ENCODE measurements around the gene BCL2L11.

Gene BCL2L11

GRCh38 chr2:111157071-111157661 is 36.5 kb downstream of the BCL2L11 start:
- Mint-ChIP-seq H3K4me3 (no peak overlapping the region), H3K9me3 (no peaks in the 10 kb centered on the region), H3K36me3 (ENCODE audit: low read depth) (peaks cover 85% of the 10 kb centered on the region), H3K4me1 (peaks cover 14% of the 10 kb centered on the region), H3K27ac (no peak overlapping the region), H3K27me3 (ENCODE audit: low read depth) (peaks cover 5% of the 10 kb centered on the region)
- TF ChIP-seq CTCF (IDR thresholded peaks at IDR 0.05; ENCODE audit: unreplicated experiment in 3 of 3) = no peak

GRCh38 chr2:111157798-111158197 is 37.1 kb downstream of the BCL2L11 start:
- Mint-ChIP-seq H3K4me1 (peaks cover 20% of the 10 kb centered on the region), H3K27me3 (ENCODE audit: low read depth) (peaks cover 5% of the 10 kb centered on the region), H3K4me3 (no peak overlapping the region), H3K36me3 (ENCODE audit: low read depth) (peaks cover 83% of the 10 kb centered on the region), H3K9me3 (no peaks in the 10 kb centered on the region), H3K27ac (no peak overlapping the region)
- no peak for TF ChIP-seq CTCF (IDR thresholded peaks at IDR 0.05; ENCODE audit: unreplicated experiment in 3 of 3)

GRCh38 chr2:111159641-111160040 is 38.9 kb downstream of the BCL2L11 start:
- TF ChIP-seq CTCF (IDR thresholded peaks at IDR 0.05; ENCODE audit: unreplicated experiment in 3 of 3) = no peak
- Mint-ChIP-seq H3K36me3 (ENCODE audit: low read depth) (peaks cover 79% of the 10 kb centered on the region), H3K9me3 (no peaks in the 10 kb centered on the region), H3K27ac (no peak overlapping the region), H3K4me3 (no peak overlapping the region), H3K4me1 (peaks cover 27% of the 10 kb centered on the region), H3K27me3 (ENCODE audit: low read depth) (peaks cover 5% of the 10 kb centered on the region)

GRCh38 chr2:111160758-111161157 is 40.0 kb downstream of the BCL2L11 start:
- peaks cover 78% of the 10 kb centered on the region for H3K36me3 Mint-ChIP-seq (ENCODE audit: low read depth)
- peaks cover 36% of the 10 kb centered on the region for H3K4me1 Mint-ChIP-seq
- TF ChIP-seq CTCF (IDR thresholded peaks at IDR 0.05; ENCODE audit: unreplicated experiment in 3 of 3) = no peak
- H3K27me3 Mint-ChIP-seq (ENCODE audit: low read depth) = no peaks in the 10 kb centered on the region
- H3K27ac Mint-ChIP-seq = no peak overlapping the region
- no peaks in the 10 kb centered on the region for H3K9me3 Mint-ChIP-seq
- H3K4me3 Mint-ChIP-seq = no peak overlapping the region

DNA sequence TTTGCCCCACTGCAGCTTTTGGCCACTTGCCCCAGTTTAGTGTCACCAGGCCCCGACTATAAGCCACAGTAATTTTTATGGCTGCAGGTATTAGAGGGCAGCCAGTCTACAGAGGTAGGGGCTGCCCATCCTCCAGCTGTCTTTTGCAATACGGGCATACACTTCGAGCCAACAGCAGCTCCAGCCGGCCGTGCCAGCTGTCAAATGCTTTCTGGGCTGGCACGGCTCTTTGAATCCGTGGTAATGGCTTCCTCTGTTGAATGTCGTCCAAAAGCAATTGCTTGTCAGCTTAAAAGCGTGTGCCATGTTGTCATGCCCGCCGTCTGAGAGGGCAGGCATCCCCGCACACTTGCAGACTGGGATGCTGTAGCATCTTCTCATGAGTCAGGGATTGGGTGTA is 41.3 kb downstream of the BCL2L11 start:
- no peaks in the 10 kb centered on the region for H3K27me3 Mint-ChIP-seq (ENCODE audit: low read depth)
- no peak for TF ChIP-seq CTCF (IDR thresholded peaks at IDR 0.05; ENCODE audit: unreplicated experiment in 3 of 3)
- no peak overlapping the region for H3K27ac Mint-ChIP-seq
- peaks cover 71% of the 10 kb centered on the region for H3K36me3 Mint-ChIP-seq (ENCODE audit: low read depth)
- no peaks in the 10 kb centered on the region for H3K9me3 Mint-ChIP-seq
- H3K4me1 Mint-ChIP-seq = peaks cover 36% of the 10 kb centered on the region
- H3K4me3 Mint-ChIP-seq = no peak overlapping the region

GRCh38 chr2:111162718-111163331 is 42.1 kb downstream of the BCL2L11 start:
- H3K4me3 Mint-ChIP-seq = no peak overlapping the region
- no peaks in the 10 kb centered on the region for H3K9me3 Mint-ChIP-seq
- peaks cover 70% of the 10 kb centered on the region for H3K36me3 Mint-ChIP-seq (ENCODE audit: low read depth)
- peak overlapping the region in 2 of 3 experiments; percentile 4 to 48 for H3K27ac Mint-ChIP-seq
- H3K4me1 Mint-ChIP-seq = peaks cover 43% of the 10 kb centered on the region
- no peaks in the 10 kb centered on the region for H3K27me3 Mint-ChIP-seq (ENCODE audit: low read depth)
- TF ChIP-seq CTCF (IDR thresholded peaks at IDR 0.05; ENCODE audit: unreplicated experiment in 3 of 3) = no peak

All from nephron (organoid).